ENCODE results near the gene NRXN3. TPM values are rescaled to one million over a fixed set of nuclear protein-coding genes. Genes with fewer than 3 reads are reported as not detected.

Gene NRXN3
- total RNA-seq, 1 donor from 2014 or later = 18.0 TPM

DNA sequence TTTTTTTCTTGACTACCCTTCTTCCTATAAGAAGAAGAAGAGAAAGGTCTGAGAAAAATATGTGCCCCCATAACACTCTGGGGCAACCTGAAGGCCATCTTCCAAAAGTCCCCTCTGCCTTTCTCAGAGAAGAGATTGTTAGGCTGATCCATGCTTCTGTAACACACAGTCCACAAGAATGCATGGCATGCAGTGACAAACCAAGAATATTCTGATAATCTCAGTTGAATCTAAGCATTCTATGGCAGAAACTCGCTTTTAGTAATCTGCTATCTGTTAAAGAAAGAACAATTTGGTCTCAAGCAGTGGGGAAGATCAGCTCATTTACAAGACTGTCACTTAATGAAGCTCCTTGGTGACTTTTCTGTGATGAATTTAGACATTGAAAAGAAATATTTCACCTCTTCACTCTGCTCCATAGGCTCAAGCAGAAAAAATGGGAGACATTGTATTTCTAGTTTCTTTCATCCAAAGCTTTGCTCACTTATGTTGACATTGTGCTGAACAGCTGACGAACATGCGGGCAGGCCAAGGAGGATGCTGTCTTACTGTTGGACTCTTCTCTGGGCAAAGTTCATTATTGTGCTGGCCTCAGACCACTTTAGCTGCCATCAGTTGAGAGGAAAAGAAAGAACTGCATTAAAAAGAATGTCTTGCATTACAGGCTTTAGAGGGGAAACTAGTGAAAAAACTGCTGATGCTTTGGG lies 1084.0 kb downstream of the NRXN3 start:
- no peak overlapping the region for H3K4me3 Mint-ChIP-seq (ENCODE audit: unreplicated experiment)

DNA sequence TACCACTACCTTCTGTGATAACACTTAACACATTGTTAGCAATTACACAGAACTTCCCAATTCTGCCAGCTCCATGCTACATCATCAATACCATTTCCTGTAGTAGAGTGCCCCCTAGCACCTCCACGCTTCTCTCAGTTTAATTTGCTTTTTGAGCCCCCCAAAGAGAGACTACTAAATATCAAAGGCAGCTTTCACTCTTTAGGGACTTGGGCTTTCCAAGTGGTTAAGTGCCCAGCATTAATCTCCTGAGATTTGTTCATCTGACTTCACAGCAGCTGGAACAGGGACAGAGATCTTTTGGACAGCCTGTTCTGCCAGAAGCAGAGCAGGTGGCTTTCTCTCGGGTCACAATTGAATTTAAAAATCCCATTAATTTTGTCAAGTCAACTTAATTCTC lies 1086.2 kb downstream of the NRXN3 start:
- Histone ChIP-seq H3K4me1 (ENCODE audit: insufficient read depth, low read length) (peaks cover 11% of the 10 kb centered on the region), H3K27me3 (ENCODE audit: insufficient read depth, low read length) (no peaks in the 10 kb centered on the region), H3K27ac (ENCODE audit: low read depth, low read length) (no peak overlapping the region), H3K9ac (ENCODE audit: low read length) (no peak overlapping the region), H3K79me2 (ENCODE audit: insufficient read depth, low read length) (no peaks in the 10 kb centered on the region), H4K20me1 (ENCODE audit: insufficient read depth, low read length) (no peaks in the 10 kb centered on the region), H3K4me2 (ENCODE audit: low read length) (no peak overlapping the region), H2AFZ (ENCODE audit: low read depth, low read length) (no peak overlapping the region), H3K9me3 (ENCODE audit: insufficient read depth, low read depth, low read length) (no peaks in the 10 kb centered on the region), H3K4me3 (ENCODE audit: insufficient read depth, low read depth, low read length) (no peak overlapping the region), H3K36me3 (ENCODE audit: insufficient read depth, low read length) (no peaks in the 10 kb centered on the region)
- Mint-ChIP-seq H3K36me3 (ENCODE audit: low read depth, unreplicated experiment) (no peaks in the 10 kb centered on the region), H3K27me3 (ENCODE audit: low read depth, unreplicated experiment) (peaks cover 9% of the 10 kb centered on the region), H3K4me3 (ENCODE audit: unreplicated experiment) (no peak overlapping the region), H3K4me1 (ENCODE audit: low read depth, unreplicated experiment) (peaks cover 19% of the 10 kb centered on the region), H3K9me3 (ENCODE audit: unreplicated experiment) (peaks cover 2% of the 10 kb centered on the region), H3K27ac (ENCODE audit: unreplicated experiment) (no peak overlapping the region)
- FAIRE-seq (no peak), DNase-seq (ENCODE audit: low read depth) (no peak)
- TF ChIP-seq EZH2 (IDR thresholded peaks at IDR 0.05; ENCODE audit: insufficient read depth, low read length) (no peak), CTCF (IDR thresholded peaks at IDR 0.05; ENCODE audit: insufficient read depth, low read depth, low read length) (no peak)

More for the DNA sequence above, 1084.0 kb downstream of the NRXN3 start:
- H3K27ac ChIP-seq (ENCODE audit: low read depth, low read length) = peak overlapping the region; percentile 26
- peak overlapping the region; percentile 7 for H2AFZ ChIP-seq (ENCODE audit: low read depth, low read length)
- Mint-ChIP-seq H3K36me3 (ENCODE audit: low read depth, unreplicated experiment) (no peaks in the 10 kb centered on the region), H3K27me3 (ENCODE audit: low read depth, unreplicated experiment) (no peaks in the 10 kb centered on the region), H3K27ac (ENCODE audit: unreplicated experiment) (peak overlapping the region; percentile 91), H3K4me1 (ENCODE audit: low read depth, unreplicated experiment) (peaks cover 19% of the 10 kb centered on the region), H3K9me3 (ENCODE audit: unreplicated experiment) (peaks cover 2% of the 10 kb centered on the region)
- H3K79me2 ChIP-seq (ENCODE audit: insufficient read depth, low read length) = no peaks in the 10 kb centered on the region
- DNase-seq (ENCODE audit: low read depth) (peak; percentile 67), FAIRE-seq (no peak)
- peak overlapping the region; percentile 61 for H3K4me2 ChIP-seq (ENCODE audit: low read length)
- H3K9me3 ChIP-seq (ENCODE audit: insufficient read depth, low read depth, low read length) = no peaks in the 10 kb centered on the region
- H3K4me1 ChIP-seq (ENCODE audit: insufficient read depth, low read length) = peaks cover 11% of the 10 kb centered on the region
- H3K9ac ChIP-seq (ENCODE audit: low read length) = no peak overlapping the region
- no peaks in the 10 kb centered on the region for H3K27me3 ChIP-seq (ENCODE audit: insufficient read depth, low read length)
- no peaks in the 10 kb centered on the region for H4K20me1 ChIP-seq (ENCODE audit: insufficient read depth, low read length)
- H3K36me3 ChIP-seq (ENCODE audit: insufficient read depth, low read length) = no peaks in the 10 kb centered on the region
- H3K4me3 ChIP-seq (ENCODE audit: insufficient read depth, low read depth, low read length) = no peak overlapping the region
- no peak for TF ChIP-seq CTCF (IDR thresholded peaks at IDR 0.05; ENCODE audit: insufficient read depth, low read depth, low read length)
- no peak for TF ChIP-seq EZH2 (IDR thresholded peaks at IDR 0.05; ENCODE audit: insufficient read depth, low read length)

DNA sequence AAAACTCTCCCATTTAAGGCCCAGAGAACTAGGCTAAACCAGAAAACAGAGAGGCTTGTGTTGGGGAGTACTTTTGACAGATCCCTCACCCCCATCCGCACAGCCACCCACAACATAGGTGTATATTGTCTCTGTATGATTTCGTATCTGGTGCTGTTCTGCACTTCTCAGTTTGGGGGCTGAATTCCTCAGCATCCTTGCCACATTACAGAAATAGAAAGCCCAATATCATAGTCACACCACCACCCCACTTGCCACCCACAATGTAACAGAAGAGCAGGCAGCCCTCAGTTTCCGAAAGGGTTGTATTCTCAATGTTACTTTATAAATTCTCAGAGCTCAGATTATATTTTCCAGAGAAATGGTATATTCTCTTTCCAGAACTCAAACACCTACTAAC lies 1090.2 kb downstream of the NRXN3 start:
- no peak for TF ChIP-seq CTCF (IDR thresholded peaks at IDR 0.05; ENCODE audit: insufficient read depth, low read depth, low read length)
- TF ChIP-seq EZH2 (IDR thresholded peaks at IDR 0.05; ENCODE audit: insufficient read depth, low read length) = no peak
- no peaks in the 10 kb centered on the region for H3K36me3 Mint-ChIP-seq (ENCODE audit: low read depth, unreplicated experiment)
- no peaks in the 10 kb centered on the region for H3K27me3 ChIP-seq (ENCODE audit: insufficient read depth, low read length)
- peaks cover 9% of the 10 kb centered on the region for H3K27me3 Mint-ChIP-seq (ENCODE audit: low read depth, unreplicated experiment)
- H3K9me3 ChIP-seq (ENCODE audit: insufficient read depth, low read depth, low read length) = no peaks in the 10 kb centered on the region
- no peaks in the 10 kb centered on the region for H3K4me1 ChIP-seq (ENCODE audit: insufficient read depth, low read length)
- no peak overlapping the region for H3K4me3 Mint-ChIP-seq (ENCODE audit: unreplicated experiment)
- no peaks in the 10 kb centered on the region for H3K79me2 ChIP-seq (ENCODE audit: insufficient read depth, low read length)
- no peaks in the 10 kb centered on the region for H3K36me3 ChIP-seq (ENCODE audit: insufficient read depth, low read length)
- FAIRE-seq = no peak
- no peak overlapping the region for H3K4me2 ChIP-seq (ENCODE audit: low read length)
- no peak overlapping the region for H3K27ac ChIP-seq (ENCODE audit: low read depth, low read length)
- no peak overlapping the region for H3K9ac ChIP-seq (ENCODE audit: low read length)
- no peak for DNase-seq (ENCODE audit: low read depth)
- no peak overlapping the region for H2AFZ ChIP-seq (ENCODE audit: low read depth, low read length)
- H3K4me3 ChIP-seq (ENCODE audit: insufficient read depth, low read depth, low read length) = no peak overlapping the region
- H3K9me3 Mint-ChIP-seq (ENCODE audit: unreplicated experiment) = no peaks in the 10 kb centered on the region
- peaks cover 4% of the 10 kb centered on the region for H3K4me1 Mint-ChIP-seq (ENCODE audit: low read depth, unreplicated experiment)
- H3K27ac Mint-ChIP-seq (ENCODE audit: unreplicated experiment) = no peak overlapping the region
- H4K20me1 ChIP-seq (ENCODE audit: insufficient read depth, low read length) = no peaks in the 10 kb centered on the region

All from astrocyte (in vitro differentiated cells and primary cell).